ENCODE measurements around the gene HLTF.
"Not testable (repeated sequence)": the region's sequence is repeated elsewhere in the genome, so short reads cannot be mapped to it uniquely, and the experiment has no call there.

Gene HLTF

DNA sequence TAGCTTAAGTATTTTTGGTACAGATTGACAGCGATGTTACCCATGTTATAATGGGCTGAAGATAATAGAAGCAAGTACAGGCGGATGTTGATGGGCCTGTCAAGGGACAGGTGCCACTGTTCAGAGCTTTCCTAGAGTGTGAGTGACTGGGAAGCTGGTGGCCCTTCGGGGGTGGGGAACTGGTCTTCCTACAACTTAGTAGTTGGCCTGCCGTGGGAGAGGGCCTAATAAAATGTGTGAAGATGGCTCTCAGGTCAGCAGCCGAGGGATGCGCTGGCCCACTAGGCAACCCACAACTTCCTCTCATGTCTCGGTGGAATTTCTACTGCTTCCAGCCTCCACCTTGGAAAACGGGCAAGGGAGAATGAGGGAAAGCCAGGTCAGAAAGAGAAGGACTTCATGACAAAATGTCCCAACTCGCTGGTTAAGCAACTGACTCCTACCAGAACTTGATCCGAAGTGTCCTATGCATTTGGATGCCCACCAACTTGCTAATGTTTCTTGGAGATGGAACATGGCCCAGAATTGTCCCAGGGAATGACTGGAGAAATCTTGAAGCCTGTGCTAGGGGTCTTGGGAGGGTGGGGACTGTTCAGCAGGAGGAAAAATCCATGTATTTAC, 93.6 kb downstream of the HLTF start:
- FAIRE-seq (no peak), DNase-seq (ENCODE audit: insufficient read length, low spot score) (no peak)
- TF ChIP-seq, protein P1, sequence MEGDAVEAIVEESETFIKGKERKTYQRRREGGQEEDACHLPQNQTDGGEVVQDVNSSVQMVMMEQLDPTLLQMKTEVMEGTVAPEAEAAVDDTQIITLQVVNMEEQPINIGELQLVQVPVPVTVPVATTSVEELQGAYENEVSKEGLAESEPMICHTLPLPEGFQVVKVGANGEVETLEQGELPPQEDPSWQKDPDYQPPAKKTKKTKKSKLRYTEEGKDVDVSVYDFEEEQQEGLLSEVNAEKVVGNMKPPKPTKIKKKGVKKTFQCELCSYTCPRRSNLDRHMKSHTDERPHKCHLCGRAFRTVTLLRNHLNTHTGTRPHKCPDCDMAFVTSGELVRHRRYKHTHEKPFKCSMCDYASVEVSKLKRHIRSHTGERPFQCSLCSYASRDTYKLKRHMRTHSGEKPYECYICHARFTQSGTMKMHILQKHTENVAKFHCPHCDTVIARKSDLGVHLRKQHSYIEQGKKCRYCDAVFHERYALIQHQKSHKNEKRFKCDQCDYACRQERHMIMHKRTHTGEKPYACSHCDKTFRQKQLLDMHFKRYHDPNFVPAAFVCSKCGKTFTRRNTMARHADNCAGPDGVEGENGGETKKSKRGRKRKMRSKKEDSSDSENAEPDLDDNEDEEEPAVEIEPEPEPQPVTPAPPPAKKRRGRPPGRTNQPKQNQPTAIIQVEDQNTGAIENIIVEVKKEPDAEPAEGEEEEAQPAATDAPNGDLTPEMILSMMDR (IDR thresholded peaks at IDR 0.05; ENCODE audit: insufficient read depth, missing control alignments): no peak

DNA sequence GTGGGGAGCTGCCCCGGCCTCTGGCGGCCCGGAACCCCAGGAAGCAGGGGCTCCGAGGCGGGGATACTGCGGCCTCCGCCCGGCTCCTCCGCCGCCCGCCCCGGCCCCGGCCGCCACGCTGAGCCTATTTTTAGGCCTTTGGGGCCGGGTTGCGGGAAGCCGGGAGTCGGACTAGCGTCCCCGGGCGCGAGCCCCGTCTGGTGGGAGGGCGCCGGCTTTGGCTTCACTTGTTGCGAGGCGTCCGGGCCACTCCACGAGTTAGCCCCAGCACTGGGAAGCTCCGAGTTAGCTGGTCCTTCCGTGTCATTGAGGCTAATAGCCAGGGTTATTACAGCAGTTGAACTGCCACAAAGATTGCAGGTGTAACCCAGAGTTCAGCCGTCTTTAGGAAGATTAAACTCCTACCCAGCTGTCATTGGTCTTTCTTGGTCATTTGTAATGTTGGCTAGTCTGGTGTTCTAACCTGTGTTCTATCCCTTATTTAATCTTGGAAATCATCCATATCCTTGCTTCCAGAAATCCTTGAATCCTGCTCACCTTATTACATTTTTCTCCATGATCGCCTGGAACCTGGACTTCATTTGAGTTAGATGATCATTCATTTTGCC, 94.2 kb downstream of the HLTF start:
- TF ChIP-seq, protein P1 (IDR thresholded peaks at IDR 0.05; ENCODE audit: insufficient read depth, missing control alignments): no peak
- DNase-seq (ENCODE audit: insufficient read length, low spot score) (no peak), FAIRE-seq (no peak)

DNA sequence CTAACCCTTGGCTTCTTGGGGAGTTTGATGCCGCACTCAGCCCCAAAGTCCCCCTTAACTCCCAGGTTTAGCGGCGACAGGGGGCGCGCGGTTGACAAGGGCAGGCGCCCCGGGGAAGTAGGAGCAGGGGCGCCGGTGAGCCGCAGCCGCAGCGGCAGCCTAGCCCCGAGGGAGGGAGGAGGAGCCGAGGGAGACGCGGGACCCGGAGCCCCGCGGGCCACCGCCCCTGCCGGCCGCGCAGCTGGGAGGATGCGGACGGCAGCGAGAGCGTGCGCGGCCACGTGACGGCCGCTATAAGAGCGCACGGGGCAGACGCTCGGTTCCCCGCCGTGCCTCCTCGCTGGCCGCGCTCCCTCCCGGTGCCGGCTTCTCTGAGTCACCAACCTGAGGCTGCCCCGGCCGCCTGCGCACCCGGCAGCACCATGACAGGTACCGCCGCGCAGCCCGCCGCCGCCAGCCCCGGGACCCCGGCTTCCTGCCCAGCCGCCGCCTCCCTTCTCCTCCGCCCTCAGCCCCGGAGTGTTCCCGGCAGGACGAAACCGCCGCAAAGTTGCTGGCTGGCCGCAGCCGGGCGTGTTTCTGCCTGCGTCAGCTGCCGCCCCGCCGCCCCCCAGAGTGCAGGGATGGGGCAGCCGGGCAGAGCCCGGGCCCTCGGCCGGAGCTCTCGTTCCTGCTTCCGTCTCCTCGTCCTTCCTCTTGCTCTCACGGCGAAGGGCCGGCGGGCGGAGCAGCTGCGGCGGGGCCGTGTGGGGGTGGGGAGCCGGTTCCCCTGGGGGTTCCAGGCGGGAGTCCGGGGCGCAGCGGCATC, 94.9 kb downstream of the HLTF start, which contains the start of gene GYG1:
GYG1 (plus strand) TSS at position 322 of the 808 bp plus-strand sequence; CDS start at position 423, 101 bp downstream.
- TF ChIP-seq, protein P1 (IDR thresholded peaks at IDR 0.05; ENCODE audit: insufficient read depth, missing control alignments): peak; percentile 21
- DNase-seq (ENCODE audit: insufficient read length, low spot score) (peak; percentile 26), FAIRE-seq (no peak)

DNA sequence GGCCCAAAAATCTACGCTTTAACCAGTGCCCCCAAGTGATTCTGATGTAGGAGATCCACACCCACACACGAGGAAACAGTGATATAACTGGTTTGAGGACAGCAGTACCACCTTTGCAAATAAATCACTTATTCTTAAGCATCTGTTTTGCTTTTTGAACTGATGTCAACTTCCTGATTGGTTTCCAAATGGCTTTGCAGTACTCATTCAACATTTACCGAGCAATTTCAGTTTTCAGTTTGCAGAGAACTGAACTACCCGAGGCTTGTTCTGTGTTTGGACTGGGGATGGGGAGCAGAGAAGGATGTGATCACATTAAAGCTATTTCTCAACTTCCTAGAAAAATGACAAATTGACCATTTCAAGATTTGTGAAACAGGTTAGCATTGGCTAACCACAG, 96.1 kb downstream of the HLTF start:
- DNase-seq (ENCODE audit: insufficient read length, low spot score) (no peak), FAIRE-seq (no peak)
- TF ChIP-seq, protein P1 (IDR thresholded peaks at IDR 0.05; ENCODE audit: insufficient read depth, missing control alignments): no peak

DNA sequence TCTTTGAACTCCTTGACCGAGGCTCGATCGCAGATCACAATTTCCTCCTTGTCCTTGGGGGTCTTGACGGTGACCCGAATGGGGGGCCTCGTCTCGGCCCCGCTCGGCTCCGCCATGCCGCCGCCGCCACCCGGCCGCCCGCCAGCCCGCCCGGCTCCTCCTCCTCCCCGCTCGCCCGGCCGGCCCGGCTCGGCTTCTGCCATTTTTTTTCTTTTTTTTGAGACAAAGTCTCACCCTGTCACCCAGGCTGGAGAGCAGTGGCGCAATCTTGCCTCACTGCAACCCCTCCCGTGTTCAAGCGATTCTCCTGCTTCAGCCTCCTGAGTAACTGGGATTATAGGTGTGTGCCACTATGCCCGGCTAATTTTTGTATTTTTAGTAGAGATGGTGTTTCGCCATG, 98.8 kb downstream of the HLTF start:
- FAIRE-seq; DNase-seq (ENCODE audit: insufficient read length, low spot score): not testable (repeated sequence)

DNA sequence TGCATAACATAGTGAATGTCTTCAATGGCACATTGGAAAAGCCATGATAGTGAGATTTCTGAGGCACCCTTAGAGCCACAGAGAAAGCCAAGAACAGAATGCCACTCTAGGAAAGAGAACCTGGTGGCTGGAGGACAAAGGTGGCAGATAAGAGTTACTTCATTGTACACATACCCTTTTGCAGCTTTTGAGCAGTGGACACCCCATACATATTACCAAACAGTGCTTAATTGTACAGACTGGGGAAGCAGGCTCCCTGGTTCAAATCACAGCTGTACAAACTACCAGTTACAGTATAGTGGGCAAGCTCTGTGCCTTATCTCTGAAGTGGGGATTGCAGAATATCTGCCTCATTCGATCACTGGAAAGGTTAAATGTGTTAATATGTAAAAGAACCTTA, 105.1 kb downstream of the HLTF start:
- DNase-seq (ENCODE audit: insufficient read length, low spot score): no peak
- TF ChIP-seq, protein P1 (IDR thresholded peaks at IDR 0.05; ENCODE audit: insufficient read depth, missing control alignments): no peak
- FAIRE-seq: no peak
